Fibroblast of villous mesenchyme (primary cell): Measurements from ENCODE around the gene CHKB. TPM values are rescaled to one million over a fixed set of nuclear protein-coding genes. Genes with fewer than 3 reads are reported as not detected.

Source experiments
- DNase-seq: peaks from one replicate; pipeline ENCODE4 v3.0.0-alpha.2; 2010; ENCODE audit warnings: low read depth
- H3K4me3 ChIP-seq: 2 replicates; pipeline ENCODE4 v1.5.1; 2011; ENCODE audit warnings: low read depth, mild to moderate bottlenecking, low read length
- total RNA-seq: library from RNA; depleted of rRNA; stranded (reverse); fragments of >200 nt; gene quantifications from 2 replicates; pipeline ENCODE4 v1.2.3, GENCODE V29; 2012
- TF ChIP-seq, protein P1 (sequence below): IDR thresholded peaks from 2 replicates; pipeline ENCODE4 v1.5.1; 2012; ENCODE audit warnings: low read depth, mild to moderate bottlenecking, low read length; ENCODE audit not compliant: insufficient read depth

CHKB gene
- total RNA-seq, 1 donor: 18.1 TPM

DNA sequence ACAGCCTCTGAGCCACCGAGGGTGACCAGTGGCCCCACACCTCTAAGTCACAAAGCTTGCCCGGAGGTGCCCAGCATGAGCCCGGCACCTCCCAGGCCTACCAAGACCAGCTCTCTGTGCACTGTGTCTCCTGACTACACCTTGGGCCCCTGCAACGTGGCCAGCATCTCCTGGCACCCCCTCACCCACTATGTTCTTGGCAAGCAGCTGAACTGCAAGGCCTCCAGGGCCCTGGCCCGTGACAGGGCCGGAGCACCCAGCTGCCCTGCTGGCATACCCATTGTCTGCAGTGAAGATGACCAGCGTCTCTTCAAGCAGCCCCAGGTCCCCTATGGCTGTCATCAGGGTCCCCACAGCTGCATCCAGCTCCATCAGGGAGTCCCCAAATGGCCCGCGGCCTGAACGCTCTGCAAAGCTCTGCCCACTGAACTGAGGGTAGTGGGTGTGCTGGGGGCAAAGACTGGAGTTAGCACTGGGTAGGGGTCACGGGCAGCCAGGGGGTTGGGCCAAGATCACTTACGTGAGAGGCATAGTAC is 43.7 kb upstream of the CHKB start:
- H3K4me3 ChIP-seq: no peak overlapping the region
- no peak for DNase-seq
- TF ChIP-seq, protein P1, sequence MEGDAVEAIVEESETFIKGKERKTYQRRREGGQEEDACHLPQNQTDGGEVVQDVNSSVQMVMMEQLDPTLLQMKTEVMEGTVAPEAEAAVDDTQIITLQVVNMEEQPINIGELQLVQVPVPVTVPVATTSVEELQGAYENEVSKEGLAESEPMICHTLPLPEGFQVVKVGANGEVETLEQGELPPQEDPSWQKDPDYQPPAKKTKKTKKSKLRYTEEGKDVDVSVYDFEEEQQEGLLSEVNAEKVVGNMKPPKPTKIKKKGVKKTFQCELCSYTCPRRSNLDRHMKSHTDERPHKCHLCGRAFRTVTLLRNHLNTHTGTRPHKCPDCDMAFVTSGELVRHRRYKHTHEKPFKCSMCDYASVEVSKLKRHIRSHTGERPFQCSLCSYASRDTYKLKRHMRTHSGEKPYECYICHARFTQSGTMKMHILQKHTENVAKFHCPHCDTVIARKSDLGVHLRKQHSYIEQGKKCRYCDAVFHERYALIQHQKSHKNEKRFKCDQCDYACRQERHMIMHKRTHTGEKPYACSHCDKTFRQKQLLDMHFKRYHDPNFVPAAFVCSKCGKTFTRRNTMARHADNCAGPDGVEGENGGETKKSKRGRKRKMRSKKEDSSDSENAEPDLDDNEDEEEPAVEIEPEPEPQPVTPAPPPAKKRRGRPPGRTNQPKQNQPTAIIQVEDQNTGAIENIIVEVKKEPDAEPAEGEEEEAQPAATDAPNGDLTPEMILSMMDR: no peak

DNA sequence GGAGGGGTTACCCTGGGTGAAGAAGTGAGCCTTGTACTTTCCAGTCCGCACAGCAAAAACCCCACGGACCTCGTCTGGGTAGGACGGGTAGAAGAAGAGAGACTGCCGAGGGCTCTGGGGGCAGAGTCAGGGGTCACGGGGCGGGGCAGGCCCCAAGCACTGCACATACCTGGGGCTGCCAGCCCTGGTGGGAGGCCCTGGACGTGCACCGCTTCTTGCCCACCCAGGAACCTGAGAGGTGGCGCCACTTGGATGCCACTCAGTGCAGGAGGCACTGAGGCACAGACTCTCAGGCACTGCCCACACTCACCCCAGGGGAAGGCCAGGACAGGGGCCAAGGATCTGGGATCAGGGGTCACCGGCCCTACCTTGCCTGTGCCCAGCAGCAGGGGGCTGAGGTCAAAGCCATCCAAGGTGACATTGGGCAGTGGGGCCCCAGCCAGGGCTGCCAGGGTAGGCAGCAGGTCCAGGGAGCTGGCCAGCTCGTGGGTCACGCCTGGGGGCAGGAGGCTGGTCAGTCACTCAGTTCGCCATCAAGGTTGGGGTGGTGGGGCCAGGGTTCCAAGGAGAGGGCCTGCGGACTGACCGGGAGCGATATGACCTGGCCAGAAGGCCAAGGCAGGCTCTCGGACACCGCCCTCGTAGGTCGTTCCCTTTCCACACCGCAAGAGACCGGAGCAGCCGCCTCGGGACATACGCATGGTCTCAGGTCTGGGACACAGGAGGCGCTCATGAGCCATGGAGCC is 43.1 kb upstream of the CHKB start:
- DNase-seq: no peak
- no peak overlapping the region for H3K4me3 ChIP-seq
- TF ChIP-seq, protein P1: no peak

DNA sequence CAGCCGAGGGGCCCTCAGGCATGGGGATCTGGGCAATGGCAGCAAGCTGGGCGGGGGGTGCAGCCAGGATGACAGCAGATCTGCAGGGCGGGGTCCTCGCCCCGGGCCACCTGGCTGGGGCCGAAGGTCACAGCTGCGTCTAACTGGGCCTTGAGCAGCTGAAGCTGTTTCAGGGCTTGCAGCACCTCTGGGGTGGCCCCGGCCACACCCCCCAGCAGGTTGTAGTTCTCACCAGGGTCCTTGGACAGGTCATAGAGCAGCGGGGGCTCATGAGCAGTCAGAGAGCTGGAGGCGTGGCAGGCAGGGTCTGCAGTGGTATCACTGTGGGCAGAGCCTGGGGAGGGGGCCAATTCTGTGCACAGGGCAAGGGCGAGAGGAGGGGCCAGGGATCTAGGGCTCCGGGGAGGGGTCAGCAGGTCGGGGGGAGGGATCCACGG is 42.5 kb upstream of the CHKB start:
- no peak for DNase-seq
- TF ChIP-seq, protein P1: no peak
- H3K4me3 ChIP-seq: no peak overlapping the region

- no peak for DNase-seq
- TF ChIP-seq, protein P1: no peak
- H3K4me3 ChIP-seq: no peak overlapping the region
These were observed 41.9 kb upstream of the CHKB start for GRCh38 chr22:50624347-50625130.

- H3K4me3 ChIP-seq: no peak overlapping the region
- no peak for DNase-seq
- TF ChIP-seq, protein P1: no peak
These were observed 40.2 kb upstream of the CHKB start for GRCh38 chr22:50622723-50623327.

GRCh38 chr22:50621948-50622722 is 39.5 kb upstream of the CHKB start:
- H3K4me3 ChIP-seq: no peak overlapping the region
- DNase-seq: no peak
- TF ChIP-seq, protein P1: no peak
